SK-N-MC (cell line): ENCODE results near the gene CLEC17A.
"Not testable (repeated sequence)": the region's sequence is repeated elsewhere in the genome, so short reads cannot be mapped to it uniquely, and the experiment has no call there.

Experiments
- EZH2 ChIP-seq: fragments of 200-600 bp; sonication (generic); IDR thresholded peaks from one replicate; pipeline ENCODE4 v1.6.1; 2017; ENCODE audit warnings: antibody characterized with exemption
- POLR2AphosphoS5 ChIP-seq: IDR thresholded peaks from 2 replicates; pipeline ENCODE4 v1.6.1; 2012; ENCODE audit warnings: mild to moderate bottlenecking, low read depth, low read length, borderline replicate concordance

DNA sequence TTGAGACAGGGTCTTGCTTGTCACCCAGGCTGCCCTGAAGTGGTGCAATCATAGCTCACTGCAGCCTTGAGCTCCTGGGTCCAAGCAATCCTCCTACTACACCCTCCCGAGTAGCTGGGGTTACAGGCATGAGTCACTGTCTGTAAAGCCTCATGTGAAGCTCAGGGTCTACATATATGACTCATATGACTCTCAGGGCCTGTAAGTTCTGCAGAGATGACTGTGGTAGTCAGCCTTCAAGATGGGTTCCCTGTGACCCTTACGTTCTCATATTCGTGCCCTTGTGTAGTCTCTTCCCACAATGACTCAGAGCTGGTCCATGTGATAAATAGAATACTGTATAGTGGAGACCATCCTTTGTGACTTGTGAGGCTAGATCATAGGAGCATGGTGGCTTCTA, 2.3 kb downstream of the CLEC17A start:
- TF ChIP-seq POLR2AphosphoS5, EZH2: not testable (repeated sequence)
